ENCODE data around the gene CCNT1.
A peak's percentile ranks its signal among the peaks of the same experiment; 100 is the strongest.
"Not testable (repeated sequence)": the region's sequence is repeated elsewhere in the genome, so short reads cannot be mapped to it uniquely, and the experiment has no call there.

Gene CCNT1

DNA sequence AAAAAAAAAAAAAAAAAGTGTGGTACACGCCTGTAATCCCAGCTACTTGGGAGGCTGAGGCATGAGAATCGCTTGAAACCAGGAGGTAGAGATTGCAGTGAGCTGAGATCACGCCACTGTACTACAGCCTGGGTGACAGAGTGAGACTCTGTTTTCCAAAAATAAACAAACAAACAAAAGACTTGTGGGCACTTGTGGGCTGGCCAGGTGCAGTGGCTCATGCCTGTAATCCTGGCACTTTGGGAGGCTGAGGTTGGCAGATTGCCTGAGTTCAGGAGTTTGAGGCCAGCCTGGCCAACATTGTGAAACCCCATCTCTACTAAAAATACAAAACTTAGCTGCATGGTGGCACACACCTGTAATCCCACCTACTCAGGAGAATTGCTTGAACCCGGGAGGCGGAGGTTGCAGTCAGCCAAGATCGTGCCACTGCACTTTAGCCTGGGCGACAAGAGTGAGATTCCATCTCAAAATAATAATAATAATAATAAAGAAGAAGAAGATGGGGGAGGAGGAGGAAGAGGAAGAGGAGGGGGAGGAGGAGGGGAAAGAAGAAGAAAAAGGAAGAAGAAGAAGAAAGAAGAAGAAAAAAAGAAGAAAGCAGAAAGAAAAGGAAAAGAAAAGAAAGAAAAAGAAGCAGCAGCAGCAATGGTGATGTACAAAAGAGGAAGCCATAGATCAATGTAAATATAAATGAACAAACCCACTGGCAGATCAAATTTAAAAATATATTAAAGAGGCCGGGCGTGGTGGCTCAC is 27.9 kb upstream of the CCNT1 start:
- no peak overlapping the region for H3K4me3 ChIP-seq (ENCODE audit: low read length)
- DNase-seq (ENCODE audit: low read depth) = no peak
- TF ChIP-seq, protein P1, sequence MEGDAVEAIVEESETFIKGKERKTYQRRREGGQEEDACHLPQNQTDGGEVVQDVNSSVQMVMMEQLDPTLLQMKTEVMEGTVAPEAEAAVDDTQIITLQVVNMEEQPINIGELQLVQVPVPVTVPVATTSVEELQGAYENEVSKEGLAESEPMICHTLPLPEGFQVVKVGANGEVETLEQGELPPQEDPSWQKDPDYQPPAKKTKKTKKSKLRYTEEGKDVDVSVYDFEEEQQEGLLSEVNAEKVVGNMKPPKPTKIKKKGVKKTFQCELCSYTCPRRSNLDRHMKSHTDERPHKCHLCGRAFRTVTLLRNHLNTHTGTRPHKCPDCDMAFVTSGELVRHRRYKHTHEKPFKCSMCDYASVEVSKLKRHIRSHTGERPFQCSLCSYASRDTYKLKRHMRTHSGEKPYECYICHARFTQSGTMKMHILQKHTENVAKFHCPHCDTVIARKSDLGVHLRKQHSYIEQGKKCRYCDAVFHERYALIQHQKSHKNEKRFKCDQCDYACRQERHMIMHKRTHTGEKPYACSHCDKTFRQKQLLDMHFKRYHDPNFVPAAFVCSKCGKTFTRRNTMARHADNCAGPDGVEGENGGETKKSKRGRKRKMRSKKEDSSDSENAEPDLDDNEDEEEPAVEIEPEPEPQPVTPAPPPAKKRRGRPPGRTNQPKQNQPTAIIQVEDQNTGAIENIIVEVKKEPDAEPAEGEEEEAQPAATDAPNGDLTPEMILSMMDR (conservative IDR thresholded peaks at IDR 0.05; ENCODE audit: low read depth, low read length) = no peak

DNA sequence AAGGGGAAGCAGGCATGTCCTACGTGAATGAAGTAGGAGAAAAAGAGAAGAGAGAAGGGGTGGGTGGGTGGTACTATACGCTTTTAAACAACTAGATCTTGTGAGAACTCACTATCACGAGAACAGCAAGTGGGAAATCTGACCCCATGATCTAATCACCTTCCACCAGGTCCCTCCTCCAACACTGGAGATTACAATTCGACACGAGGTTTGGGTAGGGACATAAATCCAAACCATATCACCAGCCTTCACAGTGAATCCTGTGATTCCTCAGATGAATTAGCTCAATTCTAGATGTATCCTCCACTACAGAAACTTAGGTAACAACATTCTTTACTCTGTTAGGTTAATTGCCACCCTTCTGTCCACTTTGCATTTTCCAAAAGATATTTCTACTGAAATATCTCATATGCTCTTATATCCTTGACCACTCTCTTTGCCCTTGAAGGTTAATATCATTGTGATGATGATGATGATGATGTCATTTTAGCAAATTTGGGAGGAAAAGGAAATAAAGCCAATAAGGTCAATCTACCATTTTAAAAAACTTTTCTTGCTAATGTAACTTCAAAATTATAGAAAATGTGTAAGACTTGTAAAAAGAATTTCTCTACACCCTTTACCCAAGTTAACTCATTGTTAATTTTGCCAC is 23.2 kb upstream of the CCNT1 start:
- TF ChIP-seq, protein P1 (conservative IDR thresholded peaks at IDR 0.05; ENCODE audit: low read depth, low read length) = no peak
- no peak overlapping the region for H3K4me3 ChIP-seq (ENCODE audit: low read length)
- DNase-seq (ENCODE audit: low read depth) = no peak

DNA sequence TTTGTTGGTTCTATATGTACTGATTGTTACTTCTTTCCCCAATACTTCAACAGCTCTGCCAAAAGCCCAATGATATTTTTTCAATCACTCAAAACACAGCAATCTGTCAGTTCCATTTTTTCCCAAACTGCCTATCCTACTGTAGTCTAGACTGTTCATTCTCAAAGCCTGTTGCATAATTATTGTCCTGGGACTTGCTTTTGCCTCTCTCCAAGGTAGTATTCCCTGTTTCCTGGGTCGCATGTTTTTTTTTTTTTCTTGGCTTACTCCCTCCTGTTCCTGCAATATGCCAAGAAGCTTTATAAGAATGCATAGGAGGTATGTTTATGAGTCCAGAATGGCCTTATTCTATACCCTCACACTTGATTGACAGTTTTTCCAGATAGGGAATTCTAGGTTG is 19.9 kb upstream of the CCNT1 start:
- DNase-seq (ENCODE audit: low read depth) = no peak
- no peak overlapping the region for H3K4me3 ChIP-seq (ENCODE audit: low read length)
- TF ChIP-seq, protein P1 (conservative IDR thresholded peaks at IDR 0.05; ENCODE audit: low read depth, low read length) = no peak

DNA sequence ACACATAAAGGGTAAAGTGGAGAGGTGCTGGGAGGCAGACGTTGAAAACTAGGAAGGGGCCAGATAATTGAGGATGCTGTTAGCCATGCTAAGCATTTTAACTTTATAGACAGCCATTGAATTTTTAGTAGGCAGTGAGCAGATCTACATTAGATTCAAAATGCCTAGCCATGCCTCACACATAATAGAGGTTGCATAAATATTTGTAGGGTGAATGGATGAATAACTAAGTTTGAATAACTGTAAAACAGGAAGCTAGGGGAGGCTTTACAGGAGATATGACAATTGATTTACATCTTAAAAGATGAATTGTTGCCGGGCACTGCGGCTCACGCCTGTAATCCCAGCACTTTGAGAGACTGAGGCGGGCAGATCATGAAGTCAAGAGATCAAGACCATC is 12.3 kb upstream of the CCNT1 start:
- TF ChIP-seq, protein P1 (conservative IDR thresholded peaks at IDR 0.05; ENCODE audit: low read depth, low read length) = no peak
- no peak overlapping the region for H3K4me3 ChIP-seq (ENCODE audit: low read length)
- no peak for DNase-seq (ENCODE audit: low read depth)

DNA sequence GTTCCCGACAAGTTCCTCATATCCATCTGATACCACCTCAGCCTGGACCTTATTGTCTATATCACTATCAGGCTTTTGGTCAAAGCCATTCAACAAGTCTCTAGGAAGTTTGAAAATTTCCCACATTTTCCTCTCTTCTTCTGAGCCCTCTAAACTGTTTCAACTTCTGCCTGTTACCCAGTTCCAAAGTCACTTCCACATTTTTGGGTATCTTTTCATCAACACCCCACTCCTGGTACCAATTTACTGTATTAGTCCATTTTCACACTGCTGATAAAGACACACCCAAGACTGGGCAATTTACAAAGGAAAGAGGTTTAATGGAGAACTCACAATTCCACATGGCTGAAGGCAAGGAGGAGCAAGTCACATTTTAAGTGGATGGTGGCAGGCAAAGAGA is 4.2 kb upstream of the CCNT1 start:
- not testable (repeated sequence) for DNase-seq (ENCODE audit: low read depth)

DNA sequence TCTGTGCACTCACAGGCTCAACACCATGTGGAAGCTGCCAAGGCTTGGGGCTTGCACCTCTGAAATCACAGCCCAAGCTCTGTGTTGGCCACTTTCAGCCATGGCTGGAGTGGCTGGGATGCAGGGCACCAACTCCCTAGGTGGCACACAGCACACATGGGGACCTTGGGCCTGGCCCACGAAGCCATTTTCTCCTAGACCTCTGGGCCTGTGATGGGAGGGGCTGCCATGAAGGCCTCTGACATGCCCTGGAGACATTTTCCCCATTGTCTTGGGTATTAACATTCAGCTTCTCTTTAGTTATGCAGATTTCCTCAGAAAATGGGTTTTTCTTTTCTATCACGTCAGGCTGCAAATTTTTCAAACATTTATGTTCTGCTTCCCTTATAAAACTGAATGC is 3.7 kb upstream of the CCNT1 start:
- not testable (repeated sequence) for DNase-seq (ENCODE audit: low read depth); H3K4me3 ChIP-seq (ENCODE audit: low read length)

More for the DNA sequence above, 4.2 kb upstream of the CCNT1 start:
- not testable (repeated sequence) for H3K4me3 ChIP-seq (ENCODE audit: low read length)

DNA sequence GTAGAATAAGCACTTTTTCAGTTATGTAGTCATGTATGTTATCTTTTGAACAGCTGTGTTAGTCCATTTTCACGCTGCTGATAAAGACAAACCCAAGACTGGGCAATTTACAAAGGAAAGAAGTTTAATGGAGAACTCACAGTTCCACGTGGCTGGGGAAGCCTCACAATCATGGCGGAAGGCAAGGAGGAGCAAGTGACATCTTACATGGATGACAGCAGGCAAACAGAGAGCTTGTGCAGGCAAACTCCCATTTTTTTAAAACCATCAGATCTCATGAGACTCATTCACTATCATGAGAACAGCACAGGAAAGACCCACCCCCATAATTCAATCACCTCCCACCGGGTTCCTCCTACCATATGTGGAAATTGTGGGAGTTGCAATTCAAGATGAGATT is 2.5 kb upstream of the CCNT1 start:
- H3K4me3 ChIP-seq (ENCODE audit: low read length) = not testable (repeated sequence)

DNA sequence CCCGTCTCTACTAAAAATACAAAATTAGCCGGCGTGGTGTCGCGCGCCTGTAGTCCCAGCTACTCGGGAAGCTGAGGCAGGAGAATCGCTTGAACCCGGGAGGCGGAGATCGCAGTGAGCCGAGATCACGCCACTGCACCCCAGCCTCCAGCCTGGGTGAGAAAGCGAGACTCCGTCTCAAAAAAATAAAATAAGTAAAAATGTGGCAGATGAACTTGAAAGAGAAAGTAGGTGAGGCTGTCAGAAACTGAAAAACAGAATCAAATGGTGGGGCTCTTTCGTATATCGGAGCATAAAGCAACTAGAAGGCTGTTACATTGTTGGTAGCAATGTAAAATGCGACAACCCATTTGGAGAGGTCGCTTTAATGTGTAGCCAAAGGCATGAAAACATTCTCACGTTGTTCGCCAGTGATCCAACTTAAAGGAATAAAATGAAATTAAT is 767 bp upstream of the CCNT1 start:
- TF ChIP-seq, protein P1 (conservative IDR thresholded peaks at IDR 0.05; ENCODE audit: low read depth, low read length) = no peak
- DNase-seq (ENCODE audit: low read depth) = no peak
- peak overlapping the region; percentile 88 for H3K4me3 ChIP-seq (ENCODE audit: low read length)

More for the DNA sequence above, 2.5 kb upstream of the CCNT1 start:
- not testable (repeated sequence) for DNase-seq (ENCODE audit: low read depth)

Data from retinal pigment epithelial cell (primary cell).